C4-2B (cell line): ENCODE results near the gene AGBL4.

Source experiments
- H3K27ac ChIP-seq: fragments of 450-650 bp; 2 replicates; pipeline ENCODE4 v1.5.1; 2017
- CTCF ChIP-seq: fragments of 450-650 bp; conservative IDR thresholded peaks from 2 replicates; pipeline ENCODE4 v1.5.1; 2017; ENCODE audit warnings: mild to moderate bottlenecking
- ZFX ChIP-seq: fragments of 450-650 bp; IDR thresholded peaks from 2 replicates; pipeline ENCODE4 v1.6.1; 2017

AGBL4 gene

GRCh38 chr1:48498096-48498791 lies 1525.5 kb downstream of the AGBL4 start:
- TF ChIP-seq ZFX: no peak
- TF ChIP-seq CTCF: peak; percentile 99
- no peak overlapping the region for H3K27ac ChIP-seq

GRCh38 chr1:48495911-48496310 lies 1527.8 kb downstream of the AGBL4 start:
- TF ChIP-seq ZFX (no peak), CTCF (no peak)

GRCh38 chr1:48495166-48495565 lies 1528.6 kb downstream of the AGBL4 start:
- TF ChIP-seq ZFX (no peak), CTCF (no peak)
- no peak overlapping the region for H3K27ac ChIP-seq

More at GRCh38 chr1:48495911-48496310, 1527.8 kb downstream of the AGBL4 start:
- no peak overlapping the region for H3K27ac ChIP-seq

GRCh38 chr1:48493970-48494769 lies 1529.6 kb downstream of the AGBL4 start:
- TF ChIP-seq ZFX (no peak), CTCF (no peak)
- H3K27ac ChIP-seq: no peak overlapping the region

GRCh38 chr1:48493041-48493440 lies 1530.7 kb downstream of the AGBL4 start:
- TF ChIP-seq ZFX: no peak
- no peak for TF ChIP-seq CTCF
- H3K27ac ChIP-seq: no peak overlapping the region

- no peak overlapping the region for H3K27ac ChIP-seq
- no peak for TF ChIP-seq ZFX
- TF ChIP-seq CTCF: no peak
Measured at GRCh38 chr1:48492392-48492791, 1531.4 kb downstream of the AGBL4 start.

GRCh38 chr1:48488721-48489120 lies 1535.0 kb downstream of the AGBL4 start:
- TF ChIP-seq ZFX: no peak
- no peak for TF ChIP-seq CTCF
- no peak overlapping the region for H3K27ac ChIP-seq
